GM19239 (cell line): ENCODE results near the gene SMURF1.
"Not testable (repeated sequence)": the region's sequence is repeated elsewhere in the genome, so short reads cannot be mapped to it uniquely, and the experiment has no call there.

ENCODE experiments used
- DNase-seq: peaks from one replicate; pipeline ENCODE4 v3.0.0; 2011; ENCODE audit warnings: low spot score; ENCODE audit not compliant: insufficient read length
- FAIRE-seq: peaks from 2 replicates; lab custom pipeline; 2011; peaks lifted over from hg19 to GRCh38; lab: Jason Lieb, UNC

Gene SMURF1

GRCh38 chr7:99101516-99101915, 42.4 kb downstream of the SMURF1 start:
- not testable (repeated sequence) for FAIRE-seq, DNase-seq

GRCh38 chr7:99099499-99100077, 44.3 kb downstream of the SMURF1 start:
- DNase-seq (no peak), FAIRE-seq (no peak)

- DNase-seq (no peak), FAIRE-seq (no peak)
Measured at GRCh38 chr7:99098824-99099498, 44.9 kb downstream of the SMURF1 start.

GRCh38 chr7:99098286-99098823, 45.6 kb downstream of the SMURF1 start:
- FAIRE-seq = no peak
- DNase-seq = no peak

- no peak for FAIRE-seq
- DNase-seq = no peak
Measured at GRCh38 chr7:99097730-99098129, 46.2 kb downstream of the SMURF1 start.

- DNase-seq (no peak), FAIRE-seq (no peak)
Measured at GRCh38 chr7:99096124-99096887, 47.6 kb downstream of the SMURF1 start.

- DNase-seq (no peak), FAIRE-seq (no peak)
Measured at GRCh38 chr7:99095698-99096097, 48.2 kb downstream of the SMURF1 start.

- FAIRE-seq (no peak), DNase-seq (no peak)
Measured at GRCh38 chr7:99094401-99094800, 49.5 kb downstream of the SMURF1 start.

- DNase-seq (no peak), FAIRE-seq (no peak)
Measured at GRCh38 chr7:99092064-99092720, 51.7 kb downstream of the SMURF1 start.

GRCh38 chr7:99090771-99091542, 53.0 kb downstream of the SMURF1 start:
- DNase-seq = no peak
- FAIRE-seq = no peak

- DNase-seq (no peak), FAIRE-seq (no peak)
Measured at GRCh38 chr7:99089914-99090629, 53.8 kb downstream of the SMURF1 start.

- no peak for FAIRE-seq
- DNase-seq = no peak
Measured at GRCh38 chr7:99086944-99087343, 57.0 kb downstream of the SMURF1 start.

GRCh38 chr7:99086532-99086931, 57.4 kb downstream of the SMURF1 start:
- DNase-seq (no peak), FAIRE-seq (no peak)

GRCh38 chr7:99083733-99084132, 60.2 kb downstream of the SMURF1 start:
- no peak for DNase-seq
- no peak for FAIRE-seq

GRCh38 chr7:99083068-99083651, 60.7 kb downstream of the SMURF1 start:
- FAIRE-seq (no peak), DNase-seq (no peak)

GRCh38 chr7:99080679-99081078, 63.2 kb downstream of the SMURF1 start:
- FAIRE-seq (no peak), DNase-seq (no peak)

- FAIRE-seq = no peak
- DNase-seq = no peak
Measured at GRCh38 chr7:99079104-99079503, 64.8 kb downstream of the SMURF1 start.

GRCh38 chr7:99078416-99078815, 65.5 kb downstream of the SMURF1 start:
- DNase-seq (no peak), FAIRE-seq (no peak)

GRCh38 chr7:99076615-99077014, 67.3 kb downstream of the SMURF1 start:
- FAIRE-seq (no peak), DNase-seq (no peak)
